Keratinocyte (primary cell): ENCODE results near the gene ZNF432. TPM values are rescaled to one million over a fixed set of nuclear protein-coding genes. Genes with fewer than 3 reads are reported as not detected.

Experiments used
- DNase-seq: peaks from one replicate; pipeline ENCODE4 v3.0.0-alpha.2; 2011; ENCODE audit warnings: low read depth, missing footprints, low spot score
- FAIRE-seq: peaks from 2 replicates; lab custom pipeline; 2011; peaks lifted over from hg19 to GRCh38; lab: Jason Lieb, UNC
- H2AFZ ChIP-seq: 2 replicates; pipeline ENCODE4 v1.6.0; 2012; ENCODE audit warnings: low read length, control low read depth, inconsistent platforms; ENCODE audit not compliant: control insufficient read depth
- H3K27ac ChIP-seq: 2 replicates; pipeline ENCODE4 v1.5.1; 2011; ENCODE audit warnings: low read length; ENCODE audit not compliant: control insufficient read depth, insufficient read depth
- H3K27me3 ChIP-seq: 3 replicates; pipeline ENCODE4 v1.6.0; 2011; ENCODE audit warnings: low read length; ENCODE audit not compliant: control insufficient read depth, insufficient read depth; ENCODE audit errors: extremely low read depth
- H3K36me3 ChIP-seq, 2 experiments: 2 replicates in 1 of 2; 3 replicates in 1 of 2; pipeline ENCODE4 v1.5.1; 2011; ENCODE audit warnings: low read length in 2 of 2, mild to moderate bottlenecking in 1 of 2; ENCODE audit not compliant: control insufficient read depth in 2 of 2, insufficient read depth in 2 of 2; ENCODE audit errors: extremely low read depth in 1 of 2
- H3K4me1 ChIP-seq: 3 replicates; pipeline ENCODE4 v1.5.1; 2011; ENCODE audit warnings: low read length; ENCODE audit not compliant: control insufficient read depth, insufficient read depth; ENCODE audit errors: extremely low read depth
- H3K4me2 ChIP-seq: 3 replicates; pipeline ENCODE4 v1.6.0; 2011; ENCODE audit warnings: low read depth, low read length; ENCODE audit not compliant: control insufficient read depth, insufficient read depth; ENCODE audit errors: extremely low read depth
- H3K4me3 ChIP-seq, 3 experiments: fragments of 200-600 bp in 1 of 3; sonication (generic) in 1 of 3; 2 replicates in 2 of 3; 3 replicates in 1 of 3; pipeline ENCODE4 v1.5.1; 2011 to 2016; ENCODE audit warnings: low read length in 3 of 3, mild to moderate bottlenecking in 3 of 3, control low read depth in 2 of 3, inconsistent platforms in 1 of 3, low read depth in 1 of 3, mixed read lengths in 1 of 3, mixed run types in 1 of 3, moderate library complexity in 1 of 3; ENCODE audit not compliant: control insufficient read depth in 2 of 3, insufficient read depth in 2 of 3; ENCODE audit errors: extremely low read depth in 1 of 3
- H3K79me2 ChIP-seq: 2 replicates; pipeline ENCODE4 v1.6.0; 2012; ENCODE audit warnings: low read length; ENCODE audit not compliant: control insufficient read depth, insufficient read depth
- H3K9ac ChIP-seq: 3 replicates; pipeline ENCODE4 v1.6.0; 2011; ENCODE audit warnings: low read length; ENCODE audit not compliant: control insufficient read depth, insufficient read depth; ENCODE audit errors: extremely low read depth
- H3K9me1 ChIP-seq: 3 replicates; pipeline ENCODE4 v1.6.0; 2011; ENCODE audit warnings: low read length; ENCODE audit not compliant: control insufficient read depth, insufficient read depth; ENCODE audit errors: extremely low read depth
- H3K9me3 ChIP-seq: 2 replicates; pipeline ENCODE4 v1.5.1; 2012; ENCODE audit warnings: low read depth, low read length; ENCODE audit not compliant: control insufficient read depth
- H4K20me1 ChIP-seq: 3 replicates; pipeline ENCODE4 v1.6.0; 2011; ENCODE audit warnings: low read length; ENCODE audit not compliant: control insufficient read depth, insufficient read depth; ENCODE audit errors: extremely low read depth
- CTCF ChIP-seq, 3 experiments: IDR thresholded peaks in 1 of 3; conservative IDR thresholded peaks in 1 of 3; optimal IDR thresholded peaks in 1 of 3; 2 replicates in 2 of 3; 3 replicates in 1 of 3; pipeline versions ENCODE3 to v1.5.1; 2011; ENCODE audit warnings: low read length in 3 of 3, mild to moderate bottlenecking in 3 of 3, moderate library complexity in 2 of 3, control low read depth in 1 of 3, inconsistent platforms in 1 of 3; ENCODE audit not compliant: insufficient read depth in 2 of 3; ENCODE audit errors: extremely low read depth in 1 of 3
- EZH2 ChIP-seq: IDR thresholded peaks from one replicate; pipeline ENCODE4 v1.6.1; 2012; ENCODE audit warnings: inconsistent platforms, mild to moderate bottlenecking, low read length, moderate library complexity
- dilution Hi-C: fragments of 300-500 bp; cut with MboI; formaldehyde crosslinking; loops from one replicate; pipeline ENCODE4 v1.7.0; 2020; ENCODE audit warnings: low sequenced_read_pairs; ENCODE audit not compliant: extremely low pct_ligation_motif_present
- polyA plus RNA-seq, 5 experiments: library from polyadenylated mRNA; depleted of rRNA in 3 of 5; stranded (reverse) in 3 of 5; stranded (forward) in 1 of 5; unstranded in 1 of 5; fragments of >200 nt; gene quantifications; 1 replicate in 1 of 5; 2 replicates in 3 of 5; 3 replicates in 1 of 5; pipeline versions ENCODE4 v1.2.1 to v1.2.3, GENCODE V29; 2011 to 2012; ENCODE audit warnings: missing spikeins in 2 of 5, low read depth in 1 of 5, low replicate concordance in 1 of 5

Gene ZNF432
- polyA plus RNA-seq, 1 donor (not counting 4 experiments of a cell fraction or from before 2014, with no cell fraction given) = 14.8 TPM

- dilution Hi-C loops = no loop called here
- Histone ChIP-seq H3K27me3 (no peaks in the 10 kb centered on the region), H3K4me2 (no peak overlapping the region), H3K9me3 (peaks cover 11% of the 10 kb centered on the region), H3K9ac (no peak overlapping the region), H3K4me3 (no peak overlapping the region), H3K36me3 (peaks cover 32 to 33% of the 10 kb centered on the region in 2 experiments), H3K4me1 (no peaks in the 10 kb centered on the region), H3K79me2 (peaks cover 38% of the 10 kb centered on the region), H4K20me1 (no peaks in the 10 kb centered on the region), H2AFZ (no peak overlapping the region), H3K27ac (no peak overlapping the region), H3K9me1 (no peaks in the 10 kb centered on the region)
- FAIRE-seq (no peak), DNase-seq (no peak)
- TF ChIP-seq CTCF (optimal IDR thresholded peaks at IDR 0.05 in 1 of 3, IDR thresholded peaks at IDR 0.05 in 1 of 3, conservative IDR thresholded peaks at IDR 0.05 in 1 of 3; ENCODE audit: extremely low read depth in 1 of 3, insufficient read depth in 2 of 3, low read length in 3 of 3) (no peak), EZH2 (no peak)
Observed at GRCh38 chr19:52086481-52086880, 37.8 kb upstream of the ZNF432 start.

GRCh38 chr19:52070496-52070895, 21.9 kb upstream of the ZNF432 start:
- peaks cover 4% of the 10 kb centered on the region for H3K79me2 ChIP-seq
- H4K20me1 ChIP-seq = no peaks in the 10 kb centered on the region
- dilution Hi-C loops = no loop called here
- H3K4me2 ChIP-seq = no peak overlapping the region
- no peaks in the 10 kb centered on the region for H3K9me1 ChIP-seq
- H2AFZ ChIP-seq = no peak overlapping the region
- H3K27me3 ChIP-seq = no peaks in the 10 kb centered on the region
- H3K4me3 ChIP-seq = no peak overlapping the region
- no peak overlapping the region for H3K27ac ChIP-seq
- TF ChIP-seq CTCF (optimal IDR thresholded peaks at IDR 0.05 in 1 of 3, IDR thresholded peaks at IDR 0.05 in 1 of 3, conservative IDR thresholded peaks at IDR 0.05 in 1 of 3; ENCODE audit: extremely low read depth in 1 of 3, insufficient read depth in 2 of 3, low read length in 3 of 3) (no peak), EZH2 (no peak)
- H3K9ac ChIP-seq = no peak overlapping the region
- peaks cover 16 to 25% of the 10 kb centered on the region in 2 experiments for H3K36me3 ChIP-seq
- DNase-seq (peak; percentile 40), FAIRE-seq (no peak)
- H3K4me1 ChIP-seq = no peaks in the 10 kb centered on the region
- peaks cover 47% of the 10 kb centered on the region for H3K9me3 ChIP-seq
